ENCODE measurements around the gene DNAH2. TPM values are rescaled to one million over a fixed set of nuclear protein-coding genes. Genes with fewer than 3 reads are reported as not detected.
A peak's percentile ranks its signal among the peaks of the same experiment; 100 is the strongest.

Gene DNAH2
- total and polyA plus RNA-seq, 2 of the 8 experiments (the other 6 are each of a cell fraction or from before 2014, with no cell fraction given), result 0.13 to 0.18 TPM

DNA sequence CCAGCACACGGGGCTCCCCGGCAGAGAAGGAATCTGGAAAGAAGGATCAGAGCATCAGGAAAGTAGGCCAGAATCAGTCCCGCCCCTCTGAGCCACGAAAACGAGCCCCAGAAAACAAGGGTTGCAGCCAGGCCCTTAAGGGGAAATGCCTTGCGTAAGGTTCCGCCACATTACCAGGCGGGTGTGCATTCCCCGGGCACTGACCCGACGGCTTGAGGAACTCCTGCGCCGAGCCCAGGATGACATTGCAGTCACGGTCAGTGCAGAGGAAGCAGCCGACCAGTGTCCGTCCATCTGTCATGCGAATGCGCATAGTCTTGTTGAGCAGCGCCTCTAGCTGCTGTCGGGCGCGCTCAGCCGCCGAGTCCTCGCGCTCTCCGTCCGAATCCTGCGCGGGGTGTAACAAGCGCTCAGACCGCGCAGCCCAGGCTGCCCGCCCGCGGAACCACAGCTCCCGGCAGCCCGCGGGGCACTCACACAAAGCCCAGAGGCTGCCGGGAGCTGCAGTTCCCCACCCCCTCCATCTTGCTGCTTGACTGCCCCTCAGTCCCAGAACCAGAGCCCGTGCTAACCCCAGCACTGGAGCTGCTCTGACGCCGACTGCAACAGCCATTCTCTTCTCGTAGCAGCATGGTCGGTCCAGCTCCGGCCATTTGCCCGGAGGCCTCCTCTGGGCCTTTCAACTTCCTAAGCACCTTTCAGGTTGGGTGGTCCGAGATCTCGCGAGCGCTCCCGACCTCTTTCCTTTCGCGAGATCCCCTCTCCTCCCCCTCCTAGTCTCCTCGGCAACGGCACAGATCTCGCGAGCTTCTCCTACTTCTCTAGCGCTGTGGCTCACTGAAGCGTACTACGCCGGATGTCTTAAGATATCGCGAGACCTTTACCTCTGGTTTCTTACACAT lies 139.5 kb downstream of the DNAH2 start, which contains the start of gene NAA38 (continued):
- TF ChIP-seq, protein P1, sequence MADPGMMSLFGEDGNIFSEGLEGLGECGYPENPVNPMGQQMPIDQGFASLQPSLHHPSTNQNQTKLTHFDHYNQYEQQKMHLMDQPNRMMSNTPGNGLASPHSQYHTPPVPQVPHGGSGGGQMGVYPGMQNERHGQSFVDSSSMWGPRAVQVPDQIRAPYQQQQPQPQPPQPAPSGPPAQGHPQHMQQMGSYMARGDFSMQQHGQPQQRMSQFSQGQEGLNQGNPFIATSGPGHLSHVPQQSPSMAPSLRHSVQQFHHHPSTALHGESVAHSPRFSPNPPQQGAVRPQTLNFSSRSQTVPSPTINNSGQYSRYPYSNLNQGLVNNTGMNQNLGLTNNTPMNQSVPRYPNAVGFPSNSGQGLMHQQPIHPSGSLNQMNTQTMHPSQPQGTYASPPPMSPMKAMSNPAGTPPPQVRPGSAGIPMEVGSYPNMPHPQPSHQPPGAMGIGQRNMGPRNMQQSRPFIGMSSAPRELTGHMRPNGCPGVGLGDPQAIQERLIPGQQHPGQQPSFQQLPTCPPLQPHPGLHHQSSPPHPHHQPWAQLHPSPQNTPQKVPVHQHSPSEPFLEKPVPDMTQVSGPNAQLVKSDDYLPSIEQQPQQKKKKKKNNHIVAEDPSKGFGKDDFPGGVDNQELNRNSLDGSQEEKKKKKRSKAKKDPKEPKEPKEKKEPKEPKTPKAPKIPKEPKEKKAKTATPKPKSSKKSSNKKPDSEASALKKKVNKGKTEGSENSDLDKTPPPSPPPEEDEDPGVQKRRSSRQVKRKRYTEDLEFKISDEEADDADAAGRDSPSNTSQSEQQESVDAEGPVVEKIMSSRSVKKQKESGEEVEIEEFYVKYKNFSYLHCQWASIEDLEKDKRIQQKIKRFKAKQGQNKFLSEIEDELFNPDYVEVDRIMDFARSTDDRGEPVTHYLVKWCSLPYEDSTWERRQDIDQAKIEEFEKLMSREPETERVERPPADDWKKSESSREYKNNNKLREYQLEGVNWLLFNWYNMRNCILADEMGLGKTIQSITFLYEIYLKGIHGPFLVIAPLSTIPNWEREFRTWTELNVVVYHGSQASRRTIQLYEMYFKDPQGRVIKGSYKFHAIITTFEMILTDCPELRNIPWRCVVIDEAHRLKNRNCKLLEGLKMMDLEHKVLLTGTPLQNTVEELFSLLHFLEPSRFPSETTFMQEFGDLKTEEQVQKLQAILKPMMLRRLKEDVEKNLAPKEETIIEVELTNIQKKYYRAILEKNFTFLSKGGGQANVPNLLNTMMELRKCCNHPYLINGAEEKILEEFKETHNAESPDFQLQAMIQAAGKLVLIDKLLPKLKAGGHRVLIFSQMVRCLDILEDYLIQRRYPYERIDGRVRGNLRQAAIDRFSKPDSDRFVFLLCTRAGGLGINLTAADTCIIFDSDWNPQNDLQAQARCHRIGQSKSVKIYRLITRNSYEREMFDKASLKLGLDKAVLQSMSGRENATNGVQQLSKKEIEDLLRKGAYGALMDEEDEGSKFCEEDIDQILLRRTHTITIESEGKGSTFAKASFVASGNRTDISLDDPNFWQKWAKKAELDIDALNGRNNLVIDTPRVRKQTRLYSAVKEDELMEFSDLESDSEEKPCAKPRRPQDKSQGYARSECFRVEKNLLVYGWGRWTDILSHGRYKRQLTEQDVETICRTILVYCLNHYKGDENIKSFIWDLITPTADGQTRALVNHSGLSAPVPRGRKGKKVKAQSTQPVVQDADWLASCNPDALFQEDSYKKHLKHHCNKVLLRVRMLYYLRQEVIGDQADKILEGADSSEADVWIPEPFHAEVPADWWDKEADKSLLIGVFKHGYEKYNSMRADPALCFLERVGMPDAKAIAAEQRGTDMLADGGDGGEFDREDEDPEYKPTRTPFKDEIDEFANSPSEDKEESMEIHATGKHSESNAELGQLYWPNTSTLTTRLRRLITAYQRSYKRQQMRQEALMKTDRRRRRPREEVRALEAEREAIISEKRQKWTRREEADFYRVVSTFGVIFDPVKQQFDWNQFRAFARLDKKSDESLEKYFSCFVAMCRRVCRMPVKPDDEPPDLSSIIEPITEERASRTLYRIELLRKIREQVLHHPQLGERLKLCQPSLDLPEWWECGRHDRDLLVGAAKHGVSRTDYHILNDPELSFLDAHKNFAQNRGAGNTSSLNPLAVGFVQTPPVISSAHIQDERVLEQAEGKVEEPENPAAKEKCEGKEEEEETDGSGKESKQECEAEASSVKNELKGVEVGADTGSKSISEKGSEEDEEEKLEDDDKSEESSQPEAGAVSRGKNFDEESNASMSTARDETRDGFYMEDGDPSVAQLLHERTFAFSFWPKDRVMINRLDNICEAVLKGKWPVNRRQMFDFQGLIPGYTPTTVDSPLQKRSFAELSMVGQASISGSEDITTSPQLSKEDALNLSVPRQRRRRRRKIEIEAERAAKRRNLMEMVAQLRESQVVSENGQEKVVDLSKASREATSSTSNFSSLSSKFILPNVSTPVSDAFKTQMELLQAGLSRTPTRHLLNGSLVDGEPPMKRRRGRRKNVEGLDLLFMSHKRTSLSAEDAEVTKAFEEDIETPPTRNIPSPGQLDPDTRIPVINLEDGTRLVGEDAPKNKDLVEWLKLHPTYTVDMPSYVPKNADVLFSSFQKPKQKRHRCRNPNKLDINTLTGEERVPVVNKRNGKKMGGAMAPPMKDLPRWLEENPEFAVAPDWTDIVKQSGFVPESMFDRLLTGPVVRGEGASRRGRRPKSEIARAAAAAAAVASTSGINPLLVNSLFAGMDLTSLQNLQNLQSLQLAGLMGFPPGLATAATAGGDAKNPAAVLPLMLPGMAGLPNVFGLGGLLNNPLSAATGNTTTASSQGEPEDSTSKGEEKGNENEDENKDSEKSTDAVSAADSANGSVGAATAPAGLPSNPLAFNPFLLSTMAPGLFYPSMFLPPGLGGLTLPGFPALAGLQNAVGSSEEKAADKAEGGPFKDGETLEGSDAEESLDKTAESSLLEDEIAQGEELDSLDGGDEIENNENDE (IDR thresholded peaks at IDR 0.05; ENCODE audit: insufficient replicate concordance, low read length), result no peak
- peak; percentile 73 for TF ChIP-seq CTBP2 (IDR thresholded peaks at IDR 0.05; ENCODE audit: borderline replicate concordance, insufficient read depth, insufficient read length, low read length)
- 0 out of 2 replicates have a peak, but pooled peaks have one; percentile 28 for TF ChIP-seq SP4 (IDR thresholded peaks at IDR 0.05; ENCODE audit: low read length)
- no peak; the same call in 1 of the 2 replicates for TF ChIP-seq RFX5 (IDR thresholded peaks at IDR 0.05; ENCODE audit: borderline replicate concordance, low read depth, low read length)
- TF ChIP-seq POLR2AphosphoS5 (IDR thresholded peaks at IDR 0.05; ENCODE audit: low read depth, low read length), result no peak; the same call in 1 of the 2 replicates
- peak; percentile 86 for TF ChIP-seq SIX5 (IDR thresholded peaks at IDR 0.05; ENCODE audit: low read depth, low read length)
- TF ChIP-seq, protein P2, sequence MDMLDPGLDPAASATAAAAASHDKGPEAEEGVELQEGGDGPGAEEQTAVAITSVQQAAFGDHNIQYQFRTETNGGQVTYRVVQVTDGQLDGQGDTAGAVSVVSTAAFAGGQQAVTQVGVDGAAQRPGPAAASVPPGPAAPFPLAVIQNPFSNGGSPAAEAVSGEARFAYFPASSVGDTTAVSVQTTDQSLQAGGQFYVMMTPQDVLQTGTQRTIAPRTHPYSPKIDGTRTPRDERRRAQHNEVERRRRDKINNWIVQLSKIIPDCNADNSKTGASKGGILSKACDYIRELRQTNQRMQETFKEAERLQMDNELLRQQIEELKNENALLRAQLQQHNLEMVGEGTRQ (IDR thresholded peaks at IDR 0.05; ENCODE audit: low read length), result no peak
- TF ChIP-seq TEAD4 (IDR thresholded peaks at IDR 0.05; ENCODE audit: low read depth, low read length), result no peak
